ENCODE measurements around the gene BHMT. TPM values are rescaled to one million over a fixed set of nuclear protein-coding genes. Genes with fewer than 3 reads are reported as not detected.

BHMT gene
- total RNA-seq, 1 experiment from 2014 or later: not detected

GRCh38 chr5:79124607-79125006 lies 13.0 kb downstream of the BHMT start:
- intact Hi-C loops (cut with micrococcal nuclease; ENCODE audit: unreplicated experiment) (no loop called here), in situ Hi-C loops (cut with HindIII; ENCODE audit: low pct_unique_long_range_greater_than_20kb, low sequenced_read_pairs) (no loop called here)
- Histone ChIP-seq H3K27me3 (ENCODE audit: control insufficient read depth, insufficient read depth, low read length) (no peaks in the 10 kb centered on the region), H3K9me3 (ENCODE audit: control insufficient read depth, insufficient read depth, low read depth, low read length) (no peaks in the 10 kb centered on the region), H3K27ac (ENCODE audit: low read length) (no peak overlapping the region), H3K36me3 (ENCODE audit: control insufficient read depth, insufficient read depth, low read length) (no peaks in the 10 kb centered on the region), H3K4me1 (ENCODE audit: control insufficient read depth, insufficient read depth, low read length) (no peaks in the 10 kb centered on the region), H3K4me3 (ENCODE audit: low read depth in 2 of 2, low read length in 2 of 2) (no peak overlapping the region)
- POLR2A ChIA-PET: no interaction called here
- BruUV-seq (replicated peaks): no TSS peak
- TF ChIP-seq REST (IDR thresholded peaks at IDR 0.05; ENCODE audit: insufficient read depth in 1 of 2, low read depth in 2 of 2, low read length in 1 of 2): no peak
- TF ChIP-seq SIN3A (IDR thresholded peaks at IDR 0.05; ENCODE audit: borderline replicate concordance, insufficient read depth, low read depth, low read length): no peak
- TF ChIP-seq CTCF (IDR thresholded peaks at IDR 0.05): no peak
- no peak for TF ChIP-seq TCF7L2 (IDR thresholded peaks at IDR 0.05; ENCODE audit: low read depth, low read length)
- no peak for TF ChIP-seq POLR2AphosphoS5 (IDR thresholded peaks at IDR 0.05; ENCODE audit: low read depth, low read length)
- CTCF ChIA-PET: no interaction called here
- no peak for ATAC-seq
- no peak for DNase-seq (ENCODE audit: low read depth, low spot score)

GRCh38 chr5:79130781-79131180 lies 19.2 kb downstream of the BHMT start:
- no peak overlapping the region for H3K4me3 ChIP-seq (ENCODE audit: low read depth in 2 of 2, low read length in 2 of 2)
- peaks cover 7% of the 10 kb centered on the region for H3K4me1 ChIP-seq (ENCODE audit: control insufficient read depth, insufficient read depth, low read length)
- H3K27me3 ChIP-seq (ENCODE audit: control insufficient read depth, insufficient read depth, low read length): no peaks in the 10 kb centered on the region
- in situ Hi-C loops (cut with HindIII; ENCODE audit: low pct_unique_long_range_greater_than_20kb, low sequenced_read_pairs) (no loop called here), intact Hi-C loops (cut with micrococcal nuclease; ENCODE audit: unreplicated experiment) (loop anchor here (5.0 kb wide), 1 partner anchor 332 kb away; no protein-coding TSS in a partner anchor)
- CTCF ChIA-PET: interaction anchor here (0.5 to 3.3 kb wide), 3 partner anchors 106 to 253 kb away, joined by 4 to 94 read pairs (median 4); no protein-coding TSS in a partner anchor
- no peak for TF ChIP-seq REST (IDR thresholded peaks at IDR 0.05; ENCODE audit: insufficient read depth in 1 of 2, low read depth in 2 of 2, low read length in 1 of 2)
- TF ChIP-seq POLR2AphosphoS5 (IDR thresholded peaks at IDR 0.05; ENCODE audit: low read depth, low read length): no peak
- no peak for TF ChIP-seq SIN3A (IDR thresholded peaks at IDR 0.05; ENCODE audit: borderline replicate concordance, insufficient read depth, low read depth, low read length)
- no peak for TF ChIP-seq CTCF (IDR thresholded peaks at IDR 0.05)
- no peak for TF ChIP-seq TCF7L2 (IDR thresholded peaks at IDR 0.05; ENCODE audit: low read depth, low read length)
- no peak overlapping the region for H3K27ac ChIP-seq (ENCODE audit: low read length)
- no peak for DNase-seq (ENCODE audit: low read depth, low spot score)
- no peak for ATAC-seq
- no peaks in the 10 kb centered on the region for H3K36me3 ChIP-seq (ENCODE audit: control insufficient read depth, insufficient read depth, low read length)
- H3K9me3 ChIP-seq (ENCODE audit: control insufficient read depth, insufficient read depth, low read depth, low read length): no peaks in the 10 kb centered on the region
- BruUV-seq (replicated peaks): no TSS peak
- POLR2A ChIA-PET: interaction anchor here (0.7 kb wide), 1 partner anchor 1456 kb away, joined by 3 read pairs; no protein-coding TSS in a partner anchor

Data from Panc1 (cell line).